HCT116 (cell line): Measurements from ENCODE around the gene FICD. TPM values are rescaled to one million over a fixed set of nuclear protein-coding genes. Genes with fewer than 3 reads are reported as not detected.

ENCODE experiments used
- ATAC-seq: fragments of 200-7000 bp; cut with Tn5 transposase; 2 replicates; pipeline ENCODE4 v1.9.1; 2020; ENCODE audit warnings: mild to moderate bottlenecking, moderate library complexity
- BruUV-seq: library from RNA; stranded (reverse); fragments of 400-500 nt; replicated peaks from 2 replicates; lab custom pipeline; 2021; lab: Mats Ljungman, UMichigan
- CTCF ChIA-PET: fragments of 300-600 bp; sonication (Branson Sonifier 250); formaldehyde crosslinking; loops from one replicate; lab custom pipeline; 2021; ENCODE audit warnings: antibody characterized with exemption; lab: Charles Lee
- POLR2A ChIA-PET: fragments of 300-600, 350-600 bp; sonication (Branson Sonifier 250); formaldehyde crosslinking; loops from one replicate; lab custom pipeline; 2021; ENCODE audit warnings: antibody characterized with exemption; lab: Charles Lee
- RAD21 ChIA-PET, 2 experiments: fragments of 300-600 bp; sonication (Branson Sonifier 250); formaldehyde crosslinking; loops; one replicate each; lab custom pipeline; 2023; ENCODE audit warnings: low total read pairs in 2 of 2; ENCODE audit not compliant: uncharacterized antibody in 2 of 2, unreplicated experiment in 2 of 2, low non-redundant PET in 1 of 2; lab: Charles Lee
- DNase-seq: peaks from one replicate; pipeline ENCODE4 v3.0.0-alpha.2; 2010; ENCODE audit warnings: low read depth, low spot score
- H2AFZ ChIP-seq: fragments of 200-600 bp; shearing (Covaris generic), sonication (generic); 2 replicates; pipeline ENCODE4 v1.6.1; 2017; ENCODE audit warnings: low read depth, mixed run types, mixed read lengths, antibody characterized with exemption, low read length; ENCODE audit not compliant: poor library complexity, severe bottlenecking
- H3K27ac ChIP-seq: 2 replicates; pipeline ENCODE4 v1.5.1; 2012; ENCODE audit warnings: low read depth, low read length
- H3K27me3 ChIP-seq: fragments of 200-600 bp; sonication (generic); 2 replicates; pipeline ENCODE4 v1.6.1; 2016; ENCODE audit warnings: mixed run types, low read length, mixed read lengths; ENCODE audit not compliant: insufficient read depth
- H3K36me3 ChIP-seq, 2 experiments: fragments of 200-500 bp in 1 of 2; fragments of 200-600 bp in 1 of 2; sonication (Bioruptor generic) in 1 of 2; sonication (generic) in 1 of 2; 2 replicates each; pipeline versions ENCODE4 v1.5.1 to v1.6.1; 2014 to 2016; ENCODE audit warnings: low read length in 2 of 2, inconsistent platforms in 1 of 2, mixed read lengths in 1 of 2, mixed run types in 1 of 2; ENCODE audit not compliant: insufficient read depth in 2 of 2, control insufficient read depth in 1 of 2
- H3K4me1 ChIP-seq, 2 experiments: fragments of 200-600 bp in 1 of 2; sonication (generic) in 1 of 2; 2 replicates each; pipeline versions ENCODE4 v1.5.1 to v1.6.1; 2012 to 2017; ENCODE audit warnings: low read length in 2 of 2, inconsistent platforms in 1 of 2, mild to moderate bottlenecking in 1 of 2, mixed read lengths in 1 of 2, mixed run types in 1 of 2, moderate library complexity in 1 of 2; ENCODE audit not compliant: insufficient read depth in 2 of 2, control insufficient read depth in 1 of 2
- H3K4me2 ChIP-seq: fragments of 200-600 bp; sonication (generic); 2 replicates; pipeline ENCODE4 v1.6.1; 2017; ENCODE audit warnings: mixed run types, low read length, mixed read lengths
- H3K4me3 ChIP-seq, 2 experiments: fragments of 200-600 bp in 1 of 2; sonication (generic) in 1 of 2; replicated peaks in 1 of 2; 2 replicates each; pipeline ENCODE4 v1.5.1; 2011 to 2016; ENCODE audit warnings: low read length in 2 of 2, control low read depth in 1 of 2, low read depth in 1 of 2, mild to moderate bottlenecking in 1 of 2, mixed read lengths in 1 of 2, mixed run types in 1 of 2
- H3K79me2 ChIP-seq: fragments of 200-600 bp; sonication (generic); 2 replicates; pipeline ENCODE4 v1.6.1; 2017; ENCODE audit warnings: mild to moderate bottlenecking, mixed run types, low read length, moderate library complexity, mixed read lengths; ENCODE audit not compliant: insufficient read depth
- H3K9ac ChIP-seq: fragments of 200-600 bp; sonication (generic); 2 replicates; pipeline ENCODE4 v1.6.1; 2016; ENCODE audit warnings: low read length, mixed read lengths
- H3K9me2 ChIP-seq: fragments of 200-600 bp; sonication (generic), shearing (Covaris generic); 2 replicates; pipeline ENCODE4 v1.6.1; 2017; ENCODE audit warnings: mixed run types, mild to moderate bottlenecking, moderate library complexity; ENCODE audit not compliant: insufficient read depth
- H3K9me3 ChIP-seq, 2 experiments: fragments of 200-500 bp in 1 of 2; fragments of 200-600 bp in 1 of 2; sonication (Bioruptor generic) in 1 of 2; sonication (generic) in 1 of 2; 2 replicates each; pipeline ENCODE4 v1.6.1; 2014 to 2017; ENCODE audit warnings: low read length in 2 of 2, mixed read lengths in 2 of 2, inconsistent platforms in 1 of 2, low read depth in 1 of 2, mild to moderate bottlenecking in 1 of 2, mixed run types in 1 of 2, moderate library complexity in 1 of 2; ENCODE audit not compliant: control insufficient read depth in 1 of 2, insufficient read depth in 1 of 2
- H4K20me1 ChIP-seq: fragments of 200-600 bp; sonication (generic), shearing (Covaris generic); 2 replicates; pipeline ENCODE4 v1.6.1; 2017; ENCODE audit warnings: mixed run types, mild to moderate bottlenecking, moderate library complexity; ENCODE audit not compliant: insufficient read depth
- CBX3 ChIP-seq: IDR thresholded peaks from 2 replicates; pipeline ENCODE4 v1.6.1; 2012; ENCODE audit warnings: low read depth
- CTCF ChIP-seq, 3 experiments: fragments of 200-600 bp in 1 of 3; sonication (generic) in 1 of 3; IDR thresholded peaks in 2 of 3; conservative IDR thresholded peaks in 1 of 3; 2 replicates each; pipeline ENCODE4 v1.5.1; 2012 to 2017; ENCODE audit warnings: low read depth in 2 of 3, low read length in 2 of 3, antibody characterized with exemption in 1 of 3, borderline replicate concordance in 1 of 3, control low read depth in 1 of 3, mild to moderate bottlenecking in 1 of 3, mixed read lengths in 1 of 3, mixed run types in 1 of 3, moderate library complexity in 1 of 3; ENCODE audit not compliant: insufficient read depth in 1 of 3
- ELF1 ChIP-seq: IDR thresholded peaks from 2 replicates; pipeline ENCODE4 v1.6.1; 2012; ENCODE audit warnings: low read depth, borderline replicate concordance
- EZH2phosphoT487 ChIP-seq: fragments of 200-600 bp; IDR thresholded peaks from 2 replicates; pipeline ENCODE4 v1.6.1; 2018; ENCODE audit warnings: antibody characterized with exemption, borderline replicate concordance
- MAX ChIP-seq: IDR thresholded peaks from 2 replicates; pipeline ENCODE4 v1.6.1; 2012
- POLR2AphosphoS5 ChIP-seq: IDR thresholded peaks from 2 replicates; pipeline ENCODE4 v1.6.1; 2011; ENCODE audit warnings: mild to moderate bottlenecking, low read depth, low read length, moderate library complexity
- SIN3A ChIP-seq: IDR thresholded peaks from 2 replicates; pipeline ENCODE4 v1.6.1; 2012; ENCODE audit warnings: low read depth
- TCF7L2 ChIP-seq: IDR thresholded peaks from 2 replicates; pipeline ENCODE4 v1.7.0; 2011; ENCODE audit warnings: borderline replicate concordance, inconsistent platforms; ENCODE audit not compliant: insufficient read depth, insufficient read length; ENCODE audit errors: extremely low read depth
- ZNF274 ChIP-seq: fragments of 200-500 bp; sonication (Bioruptor generic); IDR thresholded peaks from 2 replicates; pipeline ENCODE4 v1.6.1; 2014; ENCODE audit warnings: mild to moderate bottlenecking, low read depth, low read length, inconsistent platforms
- intact Hi-C: fragments of 100-400 bp; cut with micrococcal nuclease; formaldehyde crosslinking; loops from 2 replicates; pipeline ENCODE4 v1.10.0; 2022
- total RNA-seq: library from RNA; stranded (reverse); gene quantifications from one replicate; pipeline ENCODE4 v1.2.1, GENCODE V29; 2021; ENCODE audit not compliant: unreplicated experiment

Gene FICD
- total RNA-seq, 1 experiment from 2014 or later, result 5.1 TPM

DNA sequence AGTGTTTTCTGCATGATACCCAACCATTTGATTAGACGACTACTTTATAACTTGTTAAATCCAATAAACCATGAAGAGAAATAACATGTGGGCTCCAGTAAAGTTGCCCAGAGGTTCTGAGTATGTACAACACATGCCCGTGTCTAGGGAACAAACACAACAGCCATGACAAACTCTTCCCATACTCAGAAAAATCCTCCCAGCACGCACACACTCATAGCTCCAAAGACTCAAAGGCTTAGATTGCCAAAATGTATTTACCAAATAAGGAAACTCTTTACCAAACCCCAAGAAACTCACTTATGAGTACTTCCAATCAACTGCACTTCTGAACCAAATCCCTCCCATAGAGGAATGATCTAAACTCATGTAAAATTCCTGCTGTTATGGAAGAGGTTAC lies 28.6 kb downstream of the FICD start:
- H3K36me3 ChIP-seq, result peaks cover 31 to 40% of the 10 kb centered on the region in 2 experiments
- CTCF ChIA-PET, result no interaction called here
- H3K9me3 ChIP-seq, result no peaks in the 10 kb centered on the region
- POLR2A ChIA-PET, result no interaction called here
- no peaks in the 10 kb centered on the region for H3K27me3 ChIP-seq
- H3K9me2 ChIP-seq, result no peaks in the 10 kb centered on the region
- no peak overlapping the region for H3K9ac ChIP-seq
- RAD21 ChIA-PET, result no interaction called here
- peaks cover 8% of the 10 kb centered on the region; the same call in 1 of the 2 replicates for H4K20me1 ChIP-seq
- peaks cover 6 to 18% of the 10 kb centered on the region in 2 experiments for H3K4me1 ChIP-seq
- no peak overlapping the region for H3K4me3 ChIP-seq
- DNase-seq, result no peak
- no peak overlapping the region for H3K4me2 ChIP-seq
- ATAC-seq, result no peak
- no peak overlapping the region for H2AFZ ChIP-seq
- no peak overlapping the region for H3K27ac ChIP-seq
- intact Hi-C loops, result no loop called here
- no peak for TF ChIP-seq MAX
- TF ChIP-seq SIN3A, result no peak
- TF ChIP-seq CBX3, result no peak
- TF ChIP-seq TCF7L2, result no peak
- no peak for TF ChIP-seq ELF1
- no peak for TF ChIP-seq CTCF (IDR thresholded peaks at IDR 0.05 in 2 of 3, conservative IDR thresholded peaks at IDR 0.05 in 1 of 3; ENCODE audit: borderline replicate concordance in 1 of 3, insufficient read depth in 1 of 3, low read depth in 2 of 3, low read length in 2 of 3)
- TF ChIP-seq POLR2AphosphoS5, result no peak
- TF ChIP-seq ZNF274, result no peak
- no peak for TF ChIP-seq EZH2phosphoT487
- no TSS peak for BruUV-seq
- peaks cover 92% of the 10 kb centered on the region for H3K79me2 ChIP-seq
